NB4 (cell line): ENCODE results near the gene OAF.
A peak's percentile ranks its signal among the peaks of the same experiment; 100 is the strongest.

ENCODE experiments used
- DNase-seq: peaks from one replicate; pipeline ENCODE4 v3.0.0; 2010; ENCODE audit warnings: low read depth
- H3K4me3 ChIP-seq: one replicate; pipeline ENCODE4 v1.5.1; 2011; ENCODE audit warnings: mild to moderate bottlenecking, low read depth, low read length, moderate library complexity
- CTCF ChIP-seq: IDR thresholded peaks from one replicate; pipeline ENCODE4 v1.5.1; 2012; ENCODE audit warnings: low read depth, low read length
- MAX ChIP-seq: IDR thresholded peaks from 2 replicates; pipeline ENCODE4 v1.6.1; 2011; ENCODE audit warnings: low read depth, low read length
- MYC ChIP-seq: IDR thresholded peaks from 2 replicates; pipeline ENCODE4 v1.6.1; 2011; ENCODE audit warnings: low read depth, low read length
- POLR2A ChIP-seq: IDR thresholded peaks from 2 replicates; pipeline ENCODE4 v1.6.1; 2011; ENCODE audit warnings: mild to moderate bottlenecking; ENCODE audit not compliant: insufficient read length; ENCODE audit errors: extremely low read depth

The OAF gene

GRCh38 chr11:120201653-120202052 lies 9.2 kb upstream of the OAF start:
- TF ChIP-seq MAX, result no peak
- no peak for TF ChIP-seq POLR2A
- no peak for TF ChIP-seq MYC
- TF ChIP-seq CTCF, result no peak
- no peak overlapping the region for H3K4me3 ChIP-seq
- no peak for DNase-seq

- no peak overlapping the region for H3K4me3 ChIP-seq
- no peak for DNase-seq
- TF ChIP-seq POLR2A (no peak), MYC (no peak), MAX (no peak), CTCF (no peak)
Measured at GRCh38 chr11:120203626-120204025, 7.2 kb upstream of the OAF start.

- peak; percentile 72 for DNase-seq
- TF ChIP-seq CTCF (no peak), POLR2A (no peak), MAX (no peak; the same call in 1 of the 2 replicates), MYC (no peak)
- no peak overlapping the region for H3K4me3 ChIP-seq
Measured at GRCh38 chr11:120205596-120206161, 5.2 kb upstream of the OAF start.

- no peak for TF ChIP-seq POLR2A
- peak overlapping the region; percentile 17 for H3K4me3 ChIP-seq
Measured at GRCh38 chr11:120207512-120207911, 3.3 kb upstream of the OAF start.

GRCh38 chr11:120208001-120208441 lies 2.8 kb upstream of the OAF start:
- H3K4me3 ChIP-seq, result peak overlapping the region; percentile 33
- DNase-seq, result peak; percentile 99
- TF ChIP-seq MYC (peak; percentile 91), POLR2A (no peak), MAX (peak; percentile 71), CTCF (no peak)

More at GRCh38 chr11:120207512-120207911, 3.3 kb upstream of the OAF start:
- no peak for DNase-seq

GRCh38 chr11:120208777-120209176 lies 2.1 kb upstream of the OAF start:
- peak; percentile 98 for DNase-seq
- peak overlapping the region; percentile 33 for H3K4me3 ChIP-seq
- TF ChIP-seq POLR2A, result no peak
- TF ChIP-seq CTCF, result no peak
- peak; percentile 91 for TF ChIP-seq MAX
- TF ChIP-seq MYC, result peak; percentile 95
